ENCODE measurements around the gene OCLN. TPM values are rescaled to one million over a fixed set of nuclear protein-coding genes. Genes with fewer than 3 reads are reported as not detected.

The OCLN gene
- total and polyA plus RNA-seq, 9 of the 15 experiments (the other 6 are each of a cell fraction or from before 2014, with no cell fraction given), result 0.05 to 0.29 (median 0.15) TPM

DNA sequence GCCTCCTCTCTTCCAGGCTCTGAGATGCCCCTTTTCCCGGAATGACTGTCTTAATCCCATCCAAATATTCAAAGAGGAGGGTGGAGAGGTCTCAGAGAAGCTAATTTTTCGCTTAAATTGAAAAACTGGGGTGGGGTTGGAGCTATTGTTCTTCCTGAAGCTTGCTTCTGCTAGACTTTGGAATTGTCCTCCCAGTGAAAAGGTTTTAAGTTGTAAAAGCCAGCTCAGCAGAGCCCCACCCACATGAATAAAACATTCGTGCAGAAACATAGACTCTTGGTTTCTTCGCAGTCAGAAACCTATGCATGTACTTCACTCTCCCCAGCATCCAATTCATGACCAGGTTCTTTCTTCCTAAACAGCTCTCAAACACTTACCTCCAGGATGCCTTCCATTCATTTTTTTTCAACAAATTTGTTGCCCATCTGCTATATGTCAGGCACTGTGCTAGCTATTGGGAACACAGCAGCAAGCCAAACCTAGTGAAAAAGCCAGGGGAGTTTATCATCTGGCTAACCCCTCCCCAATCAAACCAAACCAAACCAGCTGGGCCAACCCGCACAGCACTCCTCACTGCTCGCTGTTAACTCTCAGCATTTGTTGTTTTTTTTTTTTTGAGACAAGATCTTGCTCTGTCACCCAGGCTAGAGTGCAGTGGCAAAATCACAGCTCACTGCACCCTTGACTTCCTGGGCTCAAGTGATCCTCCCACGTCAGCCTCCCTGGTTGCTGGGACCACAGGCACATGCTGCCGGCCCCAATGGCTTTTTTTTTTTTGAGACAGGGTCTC is 37.9 kb upstream of the OCLN start (continued):
- TF ChIP-seq HDAC3 (IDR thresholded peaks at IDR 0.05; ENCODE audit: borderline replicate concordance, partially characterized antibody) (no peak), ZFP30 (CRISPR knock-in tag; IDR thresholded peaks at IDR 0.05; ENCODE audit: borderline replicate concordance) (no peak), ZNF384 (IDR thresholded peaks at IDR 0.05; ENCODE audit: low read depth, low read length) (peak; percentile 78), NFE2 (IDR thresholded peaks at IDR 0.05; ENCODE audit: low read depth) (peak; percentile 69), SP1 (CRISPR knock-in tag; IDR thresholded peaks at IDR 0.05) (no peak), ZSCAN32 (CRISPR knock-in tag; IDR thresholded peaks at IDR 0.05) (no peak), CBFA2T3 (IDR thresholded peaks at IDR 0.05) (peak; percentile 24; the same call in 1 of the 2 replicates), HOXB6 (CRISPR knock-in tag; IDR thresholded peaks at IDR 0.05; ENCODE audit: borderline replicate concordance) (no peak), TAL1 (IDR thresholded peaks at IDR 0.05) (no peak), NR1H2 (CRISPR knock-in tag; IDR thresholded peaks at IDR 0.05) (no peak), ARHGAP35 (IDR thresholded peaks at IDR 0.05; ENCODE audit: partially characterized antibody) (no peak), CEBPG (CRISPR knock-in tag; IDR thresholded peaks at IDR 0.05) (no peak), CEBPG (tag; conservative IDR thresholded peaks at IDR 0.05 in 1 of 2, IDR thresholded peaks at IDR 0.05 in 1 of 2) (0 out of 4 replicates have a peak, but pooled peaks of 1 of the 2 experiments have one; percentile 31), CSDE1 (IDR thresholded peaks at IDR 0.05) (no peak), ZNF23 (CRISPR knock-in tag; IDR thresholded peaks at IDR 0.05) (no peak), CREM (IDR thresholded peaks at IDR 0.05; ENCODE audit: low read depth) (no peak), ZBTB17 (CRISPR knock-in tag; IDR thresholded peaks at IDR 0.05) (no peak), MAFG (tag; conservative IDR thresholded peaks at IDR 0.05) (0 out of 2 replicates have a peak, but pooled peaks have one; percentile 35), STAT5B (CRISPR knock-in tag; IDR thresholded peaks at IDR 0.05) (no peak), CEBPB (tag; IDR thresholded peaks at IDR 0.05) (peak; percentile 40; the same call in 1 of the 2 replicates), HDAC2 (IDR thresholded peaks at IDR 0.05) (peak; percentile 78), KAT8 (IDR thresholded peaks at IDR 0.05; ENCODE audit: low read depth) (no peak), EHMT2 (IDR thresholded peaks at IDR 0.05) (no peak), FOXM1 (IDR thresholded peaks at IDR 0.05; ENCODE audit: low read depth) (no peak), FOXM1 (CRISPR knock-in tag; IDR thresholded peaks at IDR 0.05; ENCODE audit: low read depth) (no peak)
- TF ChIP-seq, protein P1, sequence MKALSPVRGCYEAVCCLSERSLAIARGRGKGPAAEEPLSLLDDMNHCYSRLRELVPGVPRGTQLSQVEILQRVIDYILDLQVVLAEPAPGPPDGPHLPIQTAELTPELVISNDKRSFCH (CRISPR knock-in tag; IDR thresholded peaks at IDR 0.05), result no peak
- TF ChIP-seq, protein P1 (tag; IDR thresholded peaks at IDR 0.05), result no peak
- TF ChIP-seq, protein P2, sequence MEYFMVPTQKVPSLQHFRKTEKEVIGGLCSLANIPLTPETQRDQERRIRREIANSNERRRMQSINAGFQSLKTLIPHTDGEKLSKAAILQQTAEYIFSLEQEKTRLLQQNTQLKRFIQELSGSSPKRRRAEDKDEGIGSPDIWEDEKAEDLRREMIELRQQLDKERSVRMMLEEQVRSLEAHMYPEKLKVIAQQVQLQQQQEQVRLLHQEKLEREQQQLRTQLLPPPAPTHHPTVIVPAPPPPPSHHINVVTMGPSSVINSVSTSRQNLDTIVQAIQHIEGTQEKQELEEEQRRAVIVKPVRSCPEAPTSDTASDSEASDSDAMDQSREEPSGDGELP (CRISPR knock-in tag; IDR thresholded peaks at IDR 0.05; ENCODE audit: borderline replicate concordance), result no peak
- TF ChIP-seq, protein P3, sequence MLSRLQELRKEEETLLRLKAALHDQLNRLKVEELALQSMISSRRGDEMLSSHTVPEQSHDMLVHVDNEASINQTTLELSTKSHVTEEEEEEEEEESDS (CRISPR knock-in tag; IDR thresholded peaks at IDR 0.05), result no peak
- TF ChIP-seq, protein P4, sequence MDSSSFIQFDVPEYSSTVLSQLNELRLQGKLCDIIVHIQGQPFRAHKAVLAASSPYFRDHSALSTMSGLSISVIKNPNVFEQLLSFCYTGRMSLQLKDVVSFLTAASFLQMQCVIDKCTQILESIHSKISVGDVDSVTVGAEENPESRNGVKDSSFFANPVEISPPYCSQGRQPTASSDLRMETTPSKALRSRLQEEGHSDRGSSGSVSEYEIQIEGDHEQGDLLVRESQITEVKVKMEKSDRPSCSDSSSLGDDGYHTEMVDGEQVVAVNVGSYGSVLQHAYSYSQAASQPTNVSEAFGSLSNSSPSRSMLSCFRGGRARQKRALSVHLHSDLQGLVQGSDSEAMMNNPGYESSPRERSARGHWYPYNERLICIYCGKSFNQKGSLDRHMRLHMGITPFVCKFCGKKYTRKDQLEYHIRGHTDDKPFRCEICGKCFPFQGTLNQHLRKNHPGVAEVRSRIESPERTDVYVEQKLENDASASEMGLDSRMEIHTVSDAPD (CRISPR knock-in tag; IDR thresholded peaks at IDR 0.05), result no peak

Measured in K562 (cell line).